GM12864 (cell line): Measurements from ENCODE around the gene TMEM169.
A peak's percentile ranks its signal among the peaks of the same experiment; 100 is the strongest.

Experiments
- DNase-seq: peaks from one replicate; pipeline ENCODE4 v3.0.0-alpha.2; 2011; ENCODE audit warnings: low read depth
- H3K4me3 ChIP-seq: 2 replicates; pipeline ENCODE4 v1.5.1; 2011; ENCODE audit warnings: mild to moderate bottlenecking, low read depth, low read length, control low read depth
- TF ChIP-seq, protein P1 (sequence below): IDR thresholded peaks from 2 replicates; pipeline ENCODE4 v1.5.1; 2011; ENCODE audit warnings: low read depth, mild to moderate bottlenecking, moderate library complexity, low read length, control low read depth, inconsistent platforms; ENCODE audit errors: missing control alignments

Gene TMEM169

DNA sequence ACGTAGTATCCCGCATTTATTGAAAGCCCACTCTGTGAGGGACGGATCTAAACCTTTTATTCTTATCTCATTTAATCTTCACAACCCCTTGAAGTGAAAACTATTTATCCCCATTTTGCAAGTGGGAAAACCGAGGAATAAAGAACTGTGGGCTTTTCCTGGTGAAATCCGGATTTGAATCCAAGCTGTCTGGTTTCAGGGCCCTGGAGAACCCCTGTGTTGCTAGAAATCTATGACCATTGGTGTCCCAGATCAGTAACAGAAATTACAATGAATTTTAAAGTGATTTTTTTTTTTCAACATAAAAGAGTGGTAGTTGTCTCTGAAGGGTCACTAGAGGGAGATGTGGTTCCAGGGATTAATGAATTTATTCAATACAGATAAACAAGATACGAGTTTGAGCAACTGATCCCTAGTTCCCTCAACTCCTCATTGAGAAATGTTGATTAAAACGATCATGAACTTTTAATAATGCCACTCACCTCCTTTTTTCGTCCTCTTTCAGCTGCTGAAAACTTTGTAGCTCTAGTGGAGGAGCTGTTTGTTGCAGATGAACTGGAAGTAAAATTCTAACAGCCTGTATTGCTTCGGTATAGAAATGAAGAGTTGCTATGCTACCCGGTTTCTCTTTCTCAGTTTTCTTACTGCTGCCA lies 28.4 kb downstream of the TMEM169 start:
- DNase-seq, result no peak
- H3K4me3 ChIP-seq, result peak overlapping the region; percentile 64
- TF ChIP-seq, protein P1, sequence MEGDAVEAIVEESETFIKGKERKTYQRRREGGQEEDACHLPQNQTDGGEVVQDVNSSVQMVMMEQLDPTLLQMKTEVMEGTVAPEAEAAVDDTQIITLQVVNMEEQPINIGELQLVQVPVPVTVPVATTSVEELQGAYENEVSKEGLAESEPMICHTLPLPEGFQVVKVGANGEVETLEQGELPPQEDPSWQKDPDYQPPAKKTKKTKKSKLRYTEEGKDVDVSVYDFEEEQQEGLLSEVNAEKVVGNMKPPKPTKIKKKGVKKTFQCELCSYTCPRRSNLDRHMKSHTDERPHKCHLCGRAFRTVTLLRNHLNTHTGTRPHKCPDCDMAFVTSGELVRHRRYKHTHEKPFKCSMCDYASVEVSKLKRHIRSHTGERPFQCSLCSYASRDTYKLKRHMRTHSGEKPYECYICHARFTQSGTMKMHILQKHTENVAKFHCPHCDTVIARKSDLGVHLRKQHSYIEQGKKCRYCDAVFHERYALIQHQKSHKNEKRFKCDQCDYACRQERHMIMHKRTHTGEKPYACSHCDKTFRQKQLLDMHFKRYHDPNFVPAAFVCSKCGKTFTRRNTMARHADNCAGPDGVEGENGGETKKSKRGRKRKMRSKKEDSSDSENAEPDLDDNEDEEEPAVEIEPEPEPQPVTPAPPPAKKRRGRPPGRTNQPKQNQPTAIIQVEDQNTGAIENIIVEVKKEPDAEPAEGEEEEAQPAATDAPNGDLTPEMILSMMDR, result peak; percentile 50

DNA sequence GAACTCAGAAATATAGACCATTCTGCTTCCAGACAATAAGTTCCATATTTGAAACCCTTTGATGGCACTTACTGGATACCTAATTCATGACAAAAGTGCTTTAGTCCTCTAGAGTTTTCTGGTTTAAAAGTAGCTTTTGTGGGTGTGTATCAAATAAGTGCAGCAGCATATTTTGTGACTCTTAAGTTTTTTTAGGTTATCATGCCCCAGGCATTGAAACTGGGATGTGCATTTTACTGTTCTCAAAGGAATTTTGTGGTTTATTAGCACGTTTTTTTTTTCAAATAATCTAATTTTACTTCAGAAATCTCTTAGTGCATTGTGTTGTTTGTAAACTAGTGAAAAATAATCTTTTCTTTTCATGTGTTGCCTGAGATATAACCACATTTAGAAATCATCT lies 28.9 kb downstream of the TMEM169 start:
- TF ChIP-seq, protein P1, result no peak
- no peak for DNase-seq
- peak overlapping the region; percentile 64 for H3K4me3 ChIP-seq

DNA sequence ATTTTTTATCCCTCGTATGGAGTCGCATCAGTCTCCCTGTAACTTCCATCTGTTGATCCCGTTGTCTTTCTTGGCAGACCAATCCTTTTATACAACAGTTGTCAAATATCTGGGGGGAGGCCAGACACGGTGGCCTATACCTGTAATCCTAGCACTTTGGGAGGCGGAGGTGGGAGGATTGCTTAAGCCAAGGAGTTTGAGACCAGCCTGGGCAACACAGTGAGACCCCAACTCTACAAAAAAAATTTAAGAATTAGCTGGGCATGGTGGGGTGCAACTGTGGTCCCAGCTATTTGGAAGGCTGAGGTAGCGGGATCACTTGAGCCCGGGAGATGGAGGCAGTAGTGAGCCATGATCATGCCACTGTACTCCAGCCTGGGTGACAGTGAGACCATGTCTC lies 29.4 kb downstream of the TMEM169 start:
- TF ChIP-seq, protein P1, result no peak
- H3K4me3 ChIP-seq, result peak overlapping the region; percentile 13; the same call in 1 of the 2 replicates
- DNase-seq, result no peak

DNA sequence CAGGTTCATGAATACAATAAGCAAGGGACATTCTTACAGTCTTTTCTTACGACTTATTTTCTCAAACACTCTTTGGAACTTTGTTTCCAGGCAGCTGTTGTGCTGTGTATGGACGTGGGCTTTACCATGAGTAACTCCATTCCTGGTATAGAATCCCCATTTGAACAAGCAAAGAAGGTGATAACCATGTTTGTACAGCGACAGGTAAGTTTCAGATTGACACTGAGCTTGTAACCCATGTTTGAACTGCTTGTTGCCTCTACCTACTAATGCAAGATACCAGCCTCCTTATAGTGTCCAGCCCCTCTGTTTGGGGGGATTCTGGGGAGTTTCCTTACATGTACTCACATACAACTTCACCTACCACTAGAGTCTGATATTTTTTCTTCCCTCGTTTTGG lies 31.2 kb downstream of the TMEM169 start:
- no peak for DNase-seq
- TF ChIP-seq, protein P1, result no peak
- H3K4me3 ChIP-seq, result no peak overlapping the region

DNA sequence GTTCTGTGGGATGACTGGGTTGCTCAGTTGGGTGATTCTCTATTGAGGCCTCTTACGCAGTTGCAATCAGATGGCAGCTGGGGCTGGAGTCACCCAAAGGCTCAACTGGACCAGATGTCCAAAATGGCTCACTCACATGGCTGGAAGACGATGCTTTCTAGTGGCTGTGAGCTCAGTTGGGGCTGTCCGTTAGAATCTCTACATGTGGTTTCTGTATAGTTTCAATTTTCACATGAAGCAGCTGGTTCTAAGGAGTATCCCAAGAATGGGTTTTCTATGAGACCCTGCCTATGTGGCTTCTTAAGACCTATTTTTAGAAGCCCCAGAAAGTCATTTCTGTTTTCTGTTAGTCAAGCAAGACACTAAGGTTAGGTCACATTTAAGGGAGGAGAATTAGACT lies 31.9 kb downstream of the TMEM169 start:
- peak; percentile 95 for DNase-seq
- TF ChIP-seq, protein P1, result no peak
- no peak overlapping the region for H3K4me3 ChIP-seq

DNA sequence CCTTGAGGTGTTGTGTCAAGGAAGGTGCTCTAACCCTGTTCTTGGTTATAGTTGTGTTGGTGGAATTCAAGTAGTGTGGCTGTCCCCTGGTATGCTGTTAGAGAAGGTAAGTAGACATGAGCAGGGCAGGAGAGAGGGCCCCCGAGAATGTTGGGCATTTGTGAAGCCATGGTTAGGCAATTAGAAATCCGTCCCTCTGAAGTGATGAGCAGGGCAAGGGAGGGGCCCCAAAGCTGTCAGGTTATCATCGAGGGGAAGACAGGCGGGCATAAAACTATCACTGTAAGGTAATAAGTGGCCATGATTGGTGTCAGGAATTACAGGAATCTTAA lies 32.6 kb downstream of the TMEM169 start:
- peak overlapping the region; percentile 17; the same call in 1 of the 2 replicates for H3K4me3 ChIP-seq
- DNase-seq, result no peak
- TF ChIP-seq, protein P1, result no peak
